HCT116 (cell line): ENCODE results near the gene ADAM15. TPM values are rescaled to one million over a fixed set of nuclear protein-coding genes. Genes with fewer than 3 reads are reported as not detected.

Experiments
- ATAC-seq: fragments of 200-7000 bp; cut with Tn5 transposase; 2 replicates; pipeline ENCODE4 v1.9.1; 2020; ENCODE audit warnings: mild to moderate bottlenecking, moderate library complexity
- BruUV-seq: library from RNA; stranded (reverse); fragments of 400-500 nt; replicated peaks from 2 replicates; lab custom pipeline; 2021; lab: Mats Ljungman, UMichigan
- CTCF ChIA-PET: fragments of 300-600 bp; sonication (Branson Sonifier 250); formaldehyde crosslinking; loops from one replicate; lab custom pipeline; 2021; ENCODE audit warnings: antibody characterized with exemption; lab: Charles Lee
- POLR2A ChIA-PET: fragments of 300-600, 350-600 bp; sonication (Branson Sonifier 250); formaldehyde crosslinking; loops from one replicate; lab custom pipeline; 2021; ENCODE audit warnings: antibody characterized with exemption; lab: Charles Lee
- RAD21 ChIA-PET, 2 experiments: fragments of 300-600 bp; sonication (Branson Sonifier 250); formaldehyde crosslinking; loops; one replicate each; lab custom pipeline; 2023; ENCODE audit warnings: low total read pairs in 2 of 2; ENCODE audit not compliant: uncharacterized antibody in 2 of 2, unreplicated experiment in 2 of 2, low non-redundant PET in 1 of 2; lab: Charles Lee
- DNase-seq: peaks from one replicate; pipeline ENCODE4 v3.0.0-alpha.2; 2010; ENCODE audit warnings: low read depth, low spot score
- H2AFZ ChIP-seq: fragments of 200-600 bp; shearing (Covaris generic), sonication (generic); 2 replicates; pipeline ENCODE4 v1.6.1; 2017; ENCODE audit warnings: low read depth, mixed run types, mixed read lengths, antibody characterized with exemption, low read length; ENCODE audit not compliant: poor library complexity, severe bottlenecking
- H3K27ac ChIP-seq: 2 replicates; pipeline ENCODE4 v1.5.1; 2012; ENCODE audit warnings: low read depth, low read length
- H3K27me3 ChIP-seq: fragments of 200-600 bp; sonication (generic); 2 replicates; pipeline ENCODE4 v1.6.1; 2016; ENCODE audit warnings: mixed run types, low read length, mixed read lengths; ENCODE audit not compliant: insufficient read depth
- H3K36me3 ChIP-seq, 2 experiments: fragments of 200-500 bp in 1 of 2; fragments of 200-600 bp in 1 of 2; sonication (Bioruptor generic) in 1 of 2; sonication (generic) in 1 of 2; 2 replicates each; pipeline versions ENCODE4 v1.5.1 to v1.6.1; 2014 to 2016; ENCODE audit warnings: low read length in 2 of 2, inconsistent platforms in 1 of 2, mixed read lengths in 1 of 2, mixed run types in 1 of 2; ENCODE audit not compliant: insufficient read depth in 2 of 2, control insufficient read depth in 1 of 2
- H3K4me1 ChIP-seq, 2 experiments: fragments of 200-600 bp in 1 of 2; sonication (generic) in 1 of 2; 2 replicates each; pipeline versions ENCODE4 v1.5.1 to v1.6.1; 2012 to 2017; ENCODE audit warnings: low read length in 2 of 2, inconsistent platforms in 1 of 2, mild to moderate bottlenecking in 1 of 2, mixed read lengths in 1 of 2, mixed run types in 1 of 2, moderate library complexity in 1 of 2; ENCODE audit not compliant: insufficient read depth in 2 of 2, control insufficient read depth in 1 of 2
- H3K4me2 ChIP-seq: fragments of 200-600 bp; sonication (generic); 2 replicates; pipeline ENCODE4 v1.6.1; 2017; ENCODE audit warnings: mixed run types, low read length, mixed read lengths
- H3K4me3 ChIP-seq, 2 experiments: fragments of 200-600 bp in 1 of 2; sonication (generic) in 1 of 2; replicated peaks in 1 of 2; 2 replicates each; pipeline ENCODE4 v1.5.1; 2011 to 2016; ENCODE audit warnings: low read length in 2 of 2, control low read depth in 1 of 2, low read depth in 1 of 2, mild to moderate bottlenecking in 1 of 2, mixed read lengths in 1 of 2, mixed run types in 1 of 2
- H3K79me2 ChIP-seq: fragments of 200-600 bp; sonication (generic); 2 replicates; pipeline ENCODE4 v1.6.1; 2017; ENCODE audit warnings: mild to moderate bottlenecking, mixed run types, low read length, moderate library complexity, mixed read lengths; ENCODE audit not compliant: insufficient read depth
- H3K9ac ChIP-seq: fragments of 200-600 bp; sonication (generic); 2 replicates; pipeline ENCODE4 v1.6.1; 2016; ENCODE audit warnings: low read length, mixed read lengths
- H3K9me2 ChIP-seq: fragments of 200-600 bp; sonication (generic), shearing (Covaris generic); 2 replicates; pipeline ENCODE4 v1.6.1; 2017; ENCODE audit warnings: mixed run types, mild to moderate bottlenecking, moderate library complexity; ENCODE audit not compliant: insufficient read depth
- H3K9me3 ChIP-seq, 2 experiments: fragments of 200-500 bp in 1 of 2; fragments of 200-600 bp in 1 of 2; sonication (Bioruptor generic) in 1 of 2; sonication (generic) in 1 of 2; 2 replicates each; pipeline ENCODE4 v1.6.1; 2014 to 2017; ENCODE audit warnings: low read length in 2 of 2, mixed read lengths in 2 of 2, inconsistent platforms in 1 of 2, low read depth in 1 of 2, mild to moderate bottlenecking in 1 of 2, mixed run types in 1 of 2, moderate library complexity in 1 of 2; ENCODE audit not compliant: control insufficient read depth in 1 of 2, insufficient read depth in 1 of 2
- H4K20me1 ChIP-seq: fragments of 200-600 bp; sonication (generic), shearing (Covaris generic); 2 replicates; pipeline ENCODE4 v1.6.1; 2017; ENCODE audit warnings: mixed run types, mild to moderate bottlenecking, moderate library complexity; ENCODE audit not compliant: insufficient read depth
- CBX3 ChIP-seq: IDR thresholded peaks from 2 replicates; pipeline ENCODE4 v1.6.1; 2012; ENCODE audit warnings: low read depth
- CEBPB ChIP-seq: IDR thresholded peaks from 2 replicates; pipeline ENCODE4 v1.6.1; 2012; ENCODE audit warnings: low read depth
- EGR1 ChIP-seq: IDR thresholded peaks from 2 replicates; pipeline ENCODE4 v1.6.1; 2012; ENCODE audit warnings: low read depth
- ELF1 ChIP-seq: IDR thresholded peaks from 2 replicates; pipeline ENCODE4 v1.6.1; 2012; ENCODE audit warnings: low read depth, borderline replicate concordance
- EZH2 ChIP-seq: fragments of 200-600 bp; sonication (generic); IDR thresholded peaks from 2 replicates; pipeline ENCODE4 v1.6.1; 2017; ENCODE audit warnings: antibody characterized with exemption, mixed run types
- FOSL1 ChIP-seq: IDR thresholded peaks from 2 replicates; pipeline ENCODE4 v1.6.1; 2012; ENCODE audit warnings: low read depth
- POLR2A ChIP-seq: IDR thresholded peaks from 2 replicates; pipeline ENCODE4 v1.7.0; 2011; ENCODE audit warnings: borderline replicate concordance; ENCODE audit not compliant: insufficient read depth, insufficient read length; ENCODE audit errors: extremely low read depth
- POLR2AphosphoS5 ChIP-seq: IDR thresholded peaks from 2 replicates; pipeline ENCODE4 v1.6.1; 2011; ENCODE audit warnings: mild to moderate bottlenecking, low read depth, low read length, moderate library complexity
- RAD21 ChIP-seq: IDR thresholded peaks from 2 replicates; pipeline ENCODE4 v1.6.1; 2012; ENCODE audit warnings: low read depth, mild to moderate bottlenecking
- SIN3A ChIP-seq: IDR thresholded peaks from 2 replicates; pipeline ENCODE4 v1.6.1; 2012; ENCODE audit warnings: low read depth
- SP1 ChIP-seq: IDR thresholded peaks from 2 replicates; pipeline ENCODE4 v1.6.1; 2012; ENCODE audit warnings: low read depth
- SRF ChIP-seq: IDR thresholded peaks from 2 replicates; pipeline ENCODE4 v1.6.1; 2012; ENCODE audit warnings: low read depth
- TCF7L2 ChIP-seq: IDR thresholded peaks from 2 replicates; pipeline ENCODE4 v1.7.0; 2011; ENCODE audit warnings: borderline replicate concordance, inconsistent platforms; ENCODE audit not compliant: insufficient read depth, insufficient read length; ENCODE audit errors: extremely low read depth
- ZBTB33 ChIP-seq: IDR thresholded peaks from 2 replicates; pipeline ENCODE4 v1.6.1; 2011; ENCODE audit warnings: mild to moderate bottlenecking, low read length, moderate library complexity; ENCODE audit not compliant: insufficient replicate concordance; ENCODE audit errors: extremely low read depth
- ZFX ChIP-seq: fragments of 450-650 bp; IDR thresholded peaks from 2 replicates; pipeline ENCODE4 v1.6.1; 2017
- intact Hi-C: fragments of 100-400 bp; cut with micrococcal nuclease; formaldehyde crosslinking; loops from 2 replicates; pipeline ENCODE4 v1.10.0; 2022
- total RNA-seq: library from RNA; stranded (reverse); gene quantifications from one replicate; pipeline ENCODE4 v1.2.1, GENCODE V29; 2021; ENCODE audit not compliant: unreplicated experiment
- TF ChIP-seq, protein P1 (sequence below): IDR thresholded peaks from 2 replicates; pipeline ENCODE4 v1.6.1; 2012; ENCODE audit warnings: low read depth
- TF ChIP-seq, protein P2 (sequence below): IDR thresholded peaks from 2 replicates; pipeline ENCODE4 v1.6.1; 2012
- TF ChIP-seq, protein P3 (sequence below), 3 experiments: fragments of 200-600 bp in 1 of 3; sonication (generic) in 1 of 3; IDR thresholded peaks in 2 of 3; conservative IDR thresholded peaks in 1 of 3; 2 replicates each; pipeline ENCODE4 v1.5.1; 2012 to 2017; ENCODE audit warnings: low read depth in 2 of 3, low read length in 2 of 3, antibody characterized with exemption in 1 of 3, borderline replicate concordance in 1 of 3, control low read depth in 1 of 3, mild to moderate bottlenecking in 1 of 3, mixed read lengths in 1 of 3, mixed run types in 1 of 3, moderate library complexity in 1 of 3; ENCODE audit not compliant: insufficient read depth in 1 of 3

ADAM15 gene
- total RNA-seq, 1 experiment from 2014 or later, result 149 TPM

DNA sequence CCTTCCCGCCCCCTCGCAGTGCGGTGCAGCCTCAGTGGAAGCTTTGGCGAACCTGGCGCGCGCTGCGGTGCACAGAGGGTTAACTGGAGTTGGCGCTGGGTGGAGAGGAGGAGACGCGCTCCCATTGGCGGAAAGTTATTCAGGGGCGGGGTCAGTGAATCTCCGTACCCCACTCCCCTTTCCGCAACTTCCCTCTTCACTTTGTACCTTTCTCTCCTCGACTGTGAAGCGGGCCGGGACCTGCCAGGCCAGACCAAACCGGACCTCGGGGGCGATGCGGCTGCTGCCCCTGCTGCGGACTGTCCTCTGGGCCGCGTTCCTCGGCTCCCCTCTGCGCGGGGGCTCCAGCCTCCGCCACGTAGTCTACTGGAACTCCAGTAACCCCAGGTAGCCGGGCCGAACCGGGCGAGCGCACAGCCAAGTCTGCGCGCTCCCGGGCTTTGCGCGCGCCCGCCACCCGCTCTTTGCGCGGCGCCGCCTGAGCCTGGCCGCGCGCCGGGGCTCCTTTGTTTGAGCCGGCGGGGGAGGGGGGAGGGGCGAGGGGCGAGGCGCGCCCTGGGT is 12.5 kb downstream of the ADAM15 start, which contains the start of gene EFNA4:
Gene EFNA4, plus strand, starts transcription at position 191 of the 561 bp plus-strand sequence. Its CDS starts 84 bp downstream, at position 275.
- ChIA-PET CTCF (interaction anchor here (1.0 to 6.7 kb wide), 6 partner anchors 12 to 109 kb away, joined by 3 to 44 read pairs (median 6); partner anchors contain the start of genes EFNA3 and KRTCAP2), RAD21 (interaction anchor here in 1 of 2 experiments (1.2 to 2.3 kb wide), 2 partner anchors 15 to 21 kb away, joined by 4 to 9 read pairs; partner anchors contain the start of gene EFNA3), POLR2A (interaction anchor here (1.4 to 1.6 kb wide), 2 partner anchors 17 to 21 kb away, joined by 5 to 7 read pairs; no protein-coding TSS in a partner anchor)
- no peak for TF ChIP-seq FOSL1
- TF ChIP-seq RAD21, result no peak
- TF ChIP-seq SP1, result peak; percentile 75
- no peak for TF ChIP-seq ELF1
- TF ChIP-seq EZH2, result no peak
- no peak for TF ChIP-seq SRF
- no peak for TF ChIP-seq CEBPB
- TF ChIP-seq ZBTB33, result no peak
- TF ChIP-seq, protein P1, sequence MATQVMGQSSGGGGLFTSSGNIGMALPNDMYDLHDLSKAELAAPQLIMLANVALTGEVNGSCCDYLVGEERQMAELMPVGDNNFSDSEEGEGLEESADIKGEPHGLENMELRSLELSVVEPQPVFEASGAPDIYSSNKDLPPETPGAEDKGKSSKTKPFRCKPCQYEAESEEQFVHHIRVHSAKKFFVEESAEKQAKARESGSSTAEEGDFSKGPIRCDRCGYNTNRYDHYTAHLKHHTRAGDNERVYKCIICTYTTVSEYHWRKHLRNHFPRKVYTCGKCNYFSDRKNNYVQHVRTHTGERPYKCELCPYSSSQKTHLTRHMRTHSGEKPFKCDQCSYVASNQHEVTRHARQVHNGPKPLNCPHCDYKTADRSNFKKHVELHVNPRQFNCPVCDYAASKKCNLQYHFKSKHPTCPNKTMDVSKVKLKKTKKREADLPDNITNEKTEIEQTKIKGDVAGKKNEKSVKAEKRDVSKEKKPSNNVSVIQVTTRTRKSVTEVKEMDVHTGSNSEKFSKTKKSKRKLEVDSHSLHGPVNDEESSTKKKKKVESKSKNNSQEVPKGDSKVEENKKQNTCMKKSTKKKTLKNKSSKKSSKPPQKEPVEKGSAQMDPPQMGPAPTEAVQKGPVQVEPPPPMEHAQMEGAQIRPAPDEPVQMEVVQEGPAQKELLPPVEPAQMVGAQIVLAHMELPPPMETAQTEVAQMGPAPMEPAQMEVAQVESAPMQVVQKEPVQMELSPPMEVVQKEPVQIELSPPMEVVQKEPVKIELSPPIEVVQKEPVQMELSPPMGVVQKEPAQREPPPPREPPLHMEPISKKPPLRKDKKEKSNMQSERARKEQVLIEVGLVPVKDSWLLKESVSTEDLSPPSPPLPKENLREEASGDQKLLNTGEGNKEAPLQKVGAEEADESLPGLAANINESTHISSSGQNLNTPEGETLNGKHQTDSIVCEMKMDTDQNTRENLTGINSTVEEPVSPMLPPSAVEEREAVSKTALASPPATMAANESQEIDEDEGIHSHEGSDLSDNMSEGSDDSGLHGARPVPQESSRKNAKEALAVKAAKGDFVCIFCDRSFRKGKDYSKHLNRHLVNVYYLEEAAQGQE, result no peak
- TF ChIP-seq, protein P2, sequence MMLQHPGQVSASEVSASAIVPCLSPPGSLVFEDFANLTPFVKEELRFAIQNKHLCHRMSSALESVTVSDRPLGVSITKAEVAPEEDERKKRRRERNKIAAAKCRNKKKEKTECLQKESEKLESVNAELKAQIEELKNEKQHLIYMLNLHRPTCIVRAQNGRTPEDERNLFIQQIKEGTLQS, result no peak
- TF ChIP-seq ZFX, result no peak
- TF ChIP-seq POLR2A, result peak; percentile 76
- TF ChIP-seq EGR1, result no peak
- TF ChIP-seq, protein P3, sequence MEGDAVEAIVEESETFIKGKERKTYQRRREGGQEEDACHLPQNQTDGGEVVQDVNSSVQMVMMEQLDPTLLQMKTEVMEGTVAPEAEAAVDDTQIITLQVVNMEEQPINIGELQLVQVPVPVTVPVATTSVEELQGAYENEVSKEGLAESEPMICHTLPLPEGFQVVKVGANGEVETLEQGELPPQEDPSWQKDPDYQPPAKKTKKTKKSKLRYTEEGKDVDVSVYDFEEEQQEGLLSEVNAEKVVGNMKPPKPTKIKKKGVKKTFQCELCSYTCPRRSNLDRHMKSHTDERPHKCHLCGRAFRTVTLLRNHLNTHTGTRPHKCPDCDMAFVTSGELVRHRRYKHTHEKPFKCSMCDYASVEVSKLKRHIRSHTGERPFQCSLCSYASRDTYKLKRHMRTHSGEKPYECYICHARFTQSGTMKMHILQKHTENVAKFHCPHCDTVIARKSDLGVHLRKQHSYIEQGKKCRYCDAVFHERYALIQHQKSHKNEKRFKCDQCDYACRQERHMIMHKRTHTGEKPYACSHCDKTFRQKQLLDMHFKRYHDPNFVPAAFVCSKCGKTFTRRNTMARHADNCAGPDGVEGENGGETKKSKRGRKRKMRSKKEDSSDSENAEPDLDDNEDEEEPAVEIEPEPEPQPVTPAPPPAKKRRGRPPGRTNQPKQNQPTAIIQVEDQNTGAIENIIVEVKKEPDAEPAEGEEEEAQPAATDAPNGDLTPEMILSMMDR (IDR thresholded peaks at IDR 0.05 in 2 of 3, conservative IDR thresholded peaks at IDR 0.05 in 1 of 3; ENCODE audit: borderline replicate concordance in 1 of 3, insufficient read depth in 1 of 3, low read depth in 2 of 3, low read length in 2 of 3), result no peak
- peak; percentile 18 for TF ChIP-seq TCF7L2
- TF ChIP-seq CBX3, result no peak
- peak; percentile 80 for TF ChIP-seq POLR2AphosphoS5
- peak; percentile 55; the same call in 1 of the 2 replicates for TF ChIP-seq SIN3A
- peak within 1 kb of the TSS; percentile 72 for H3K9ac ChIP-seq
- peak within 1 kb of the TSS; percentile 93 for H3K27ac ChIP-seq
- BruUV-seq, result no TSS peak
- H3K79me2 ChIP-seq, result 0 out of 2 replicates have a peak, but pooled peaks cover 5% of the 10 kb centered on the region
- no peaks in the 10 kb centered on the region for H3K27me3 ChIP-seq
- H3K9me2 ChIP-seq, result no peaks in the 10 kb centered on the region
- intact Hi-C loops, result loop anchor here (5.0 kb wide), 3 partner anchors 91 to 506 kb away; partner anchors contain the start of genes CKS1B, SHC1 and UBE2Q1
- no peaks in the 10 kb centered on the region for H3K9me3 ChIP-seq
- ATAC-seq (peak; percentile 79), DNase-seq (peak; percentile 79)
- H3K36me3 ChIP-seq, result peaks cover 8 to 11% of the 10 kb centered on the region in 2 experiments; a peak in 3 of 4 replicates
- peak within 1 kb of the TSS; percentile 45 for H2AFZ ChIP-seq
- peak within 1 kb of the TSS; percentile 77 to 84 for H3K4me3 ChIP-seq
- peaks cover 21 to 35% of the 10 kb centered on the region in 2 experiments for H3K4me1 ChIP-seq
- no peaks in the 10 kb centered on the region for H4K20me1 ChIP-seq
- H3K4me2 ChIP-seq, result peak within 1 kb of the TSS; percentile 95
